Caco-2 (cell line): ENCODE data around the gene MT1HL1. TPM values are rescaled to one million over a fixed set of nuclear protein-coding genes. Genes with fewer than 3 reads are reported as not detected.

Experiments
- BruUV-seq: library from RNA; stranded (reverse); fragments of 400-500 nt; replicated peaks from 2 replicates; lab custom pipeline; 2021; lab: Mats Ljungman, UMichigan
- CTCF ChIA-PET: fragments of 300-600 bp; sonication (Branson Sonifier 250); formaldehyde crosslinking; loops from one replicate; lab custom pipeline; 2022; ENCODE audit warnings: antibody characterized with exemption; lab: Charles Lee
- POLR2A ChIA-PET: fragments of 300-600 bp; sonication (Branson Sonifier 250); formaldehyde crosslinking; loops from one replicate; lab custom pipeline; 2022; ENCODE audit warnings: antibody characterized with exemption; lab: Charles Lee
- DNase-seq, 2 experiments: peaks; one replicate each; pipeline versions ENCODE4 v3.0.0 to v3.0.0-alpha.2; 2020 to 2022
- H3K27me3 ChIP-seq: replicated peaks from 2 replicates; pipeline ENCODE4 v1.6.0; 2011; ENCODE audit warnings: low read length; ENCODE audit not compliant: control insufficient read depth, insufficient read depth
- H3K36me3 ChIP-seq: 2 replicates; pipeline ENCODE4 v1.5.1; 2011; ENCODE audit warnings: low read length; ENCODE audit not compliant: control insufficient read depth, insufficient read depth
- H3K4me1 ChIP-seq: fragments of 250-450 bp; sonication (Bioruptor Pico); 2 replicates; pipeline ENCODE4 v1.5.1; 2020; ENCODE audit warnings: mild to moderate bottlenecking
- H3K4me3 ChIP-seq: 2 replicates; pipeline ENCODE4 v1.5.1; 2011; ENCODE audit warnings: low read depth, mild to moderate bottlenecking, control low read depth, low read length
- H3K9me3 ChIP-seq: fragments of 250-450 bp; sonication (Bioruptor Pico); 2 replicates; pipeline ENCODE4 v1.5.1; 2020; ENCODE audit warnings: mild to moderate bottlenecking, moderate library complexity
- H3K27ac Mint-ChIP-seq: one replicate; pipeline ENCODE4 v1.8.0; 2022; ENCODE audit warnings: mixed read lengths; ENCODE audit not compliant: unreplicated experiment
- H3K27me3 Mint-ChIP-seq: one replicate; pipeline ENCODE4 v1.8.0; 2022; ENCODE audit warnings: mixed read lengths; ENCODE audit not compliant: insufficient read depth, unreplicated experiment
- H3K36me3 Mint-ChIP-seq: one replicate; pipeline ENCODE4 v1.8.0; 2022; ENCODE audit warnings: mild to moderate bottlenecking, mixed read lengths; ENCODE audit not compliant: insufficient read depth, unreplicated experiment
- H3K4me1 Mint-ChIP-seq: one replicate; pipeline ENCODE4 v1.8.0; 2022; ENCODE audit warnings: low read depth, mixed read lengths; ENCODE audit not compliant: unreplicated experiment
- H3K4me3 Mint-ChIP-seq: one replicate; pipeline ENCODE4 v1.8.0; 2022; ENCODE audit warnings: mild to moderate bottlenecking, moderate library complexity, mixed read lengths; ENCODE audit not compliant: unreplicated experiment
- H3K9me3 Mint-ChIP-seq: one replicate; pipeline ENCODE4 v1.8.0; 2022; ENCODE audit warnings: mixed read lengths; ENCODE audit not compliant: unreplicated experiment
- intact Hi-C: fragments of 100-400 bp; cut with micrococcal nuclease; formaldehyde crosslinking; loops from one replicate; pipeline ENCODE4 v1.10.0; 2022; ENCODE audit not compliant: unreplicated experiment
- total RNA-seq: library from RNA; stranded (reverse); gene quantifications from 2 replicates; pipeline ENCODE4 v1.2.3, GENCODE V29; 2022
- TF ChIP-seq, protein P1 (sequence below), 2 experiments: fragments of 200-600 bp in 1 of 2; IDR thresholded peaks; 1 replicate in 1 of 2; 2 replicates in 1 of 2; pipeline versions ENCODE4 v1.5.1 to v1.8.0; 2011 to 2022; ENCODE audit warnings: antibody characterized with exemption in 1 of 2, control low read depth in 1 of 2, inconsistent platforms in 1 of 2, low read depth in 1 of 2, low read length in 1 of 2, mild to moderate bottlenecking in 1 of 2, moderate library complexity in 1 of 2; ENCODE audit not compliant: insufficient read depth in 1 of 2, severe bottlenecking in 1 of 2, unreplicated experiment in 1 of 2

MT1HL1 gene
- total RNA-seq, 1 experiment from 2014 or later, result not detected

DNA sequence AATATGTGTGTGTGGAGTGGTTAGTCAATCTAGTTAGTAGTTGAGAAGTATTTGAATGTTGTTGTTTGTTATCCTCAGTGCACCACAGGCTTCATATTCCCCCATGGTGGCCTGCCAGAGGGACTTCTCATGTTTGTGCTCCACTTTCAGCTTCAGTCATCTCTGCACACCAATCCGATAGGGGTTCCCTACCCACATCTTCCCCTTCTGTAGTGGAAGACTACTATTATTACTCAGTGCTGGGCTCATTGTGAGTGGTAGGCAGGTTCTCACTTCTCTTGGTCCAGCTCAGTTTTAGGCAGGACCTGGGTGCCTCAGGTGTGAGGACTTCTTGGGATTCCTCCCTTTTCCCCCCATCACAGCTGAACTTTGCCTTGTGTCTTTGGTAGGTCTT, 14.2 kb downstream of the MT1HL1 start:
- no peak overlapping the region for H3K4me3 ChIP-seq

DNA sequence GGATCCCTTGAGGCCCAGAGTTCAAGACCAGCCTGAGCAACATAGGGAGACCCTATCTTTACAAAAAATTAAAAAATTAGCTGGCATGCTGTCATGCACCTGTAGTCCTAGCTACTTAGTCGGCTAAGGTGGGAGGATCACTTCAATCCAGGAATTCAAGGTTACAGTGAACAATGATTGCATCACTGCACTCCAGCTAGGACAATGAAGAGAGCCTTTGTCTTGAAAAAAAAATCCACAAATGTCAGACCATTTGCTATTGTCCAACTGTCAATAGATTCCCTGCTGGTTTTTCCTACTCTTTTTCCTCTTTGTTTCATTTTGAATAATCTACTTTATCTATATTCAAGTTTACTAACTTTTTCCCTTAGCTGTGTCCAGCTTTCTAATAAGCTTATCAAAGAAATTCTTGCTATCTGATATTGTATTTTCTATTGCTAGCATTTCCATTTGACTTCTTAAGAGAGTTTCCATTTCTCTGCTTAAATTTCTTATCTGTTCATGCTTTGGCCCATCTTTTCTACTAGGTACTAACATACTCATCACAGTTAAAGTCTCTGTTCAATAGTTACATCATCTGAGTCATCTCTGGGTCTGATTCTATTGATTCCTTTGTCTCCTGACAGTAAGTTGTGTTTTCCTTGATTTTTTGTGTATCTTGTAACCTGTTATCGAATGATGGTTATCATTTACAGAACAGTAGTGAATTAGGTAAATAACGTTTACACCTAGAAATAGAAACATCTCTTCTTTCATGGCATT, 14.8 kb downstream of the MT1HL1 start:
- H3K4me1 ChIP-seq, result no peaks in the 10 kb centered on the region
- DNase-seq, result no peak
- Mint-ChIP-seq H3K4me1 (no peaks in the 10 kb centered on the region), H3K4me3 (no peak overlapping the region), H3K9me3 (peaks cover 27% of the 10 kb centered on the region), H3K27ac (no peak overlapping the region), H3K36me3 (no peaks in the 10 kb centered on the region), H3K27me3 (peaks cover 12% of the 10 kb centered on the region)
- BruUV-seq, result no TSS peak
- intact Hi-C loops, result no loop called here
- H3K36me3 ChIP-seq, result no peaks in the 10 kb centered on the region
- CTCF ChIA-PET, result no interaction called here
- no peaks in the 10 kb centered on the region; the same call in 1 of the 2 replicates for H3K9me3 ChIP-seq
- POLR2A ChIA-PET, result no interaction called here
- H3K27me3 ChIP-seq, result no peaks in the 10 kb centered on the region
- no peak overlapping the region for H3K4me3 ChIP-seq
- TF ChIP-seq, protein P1, sequence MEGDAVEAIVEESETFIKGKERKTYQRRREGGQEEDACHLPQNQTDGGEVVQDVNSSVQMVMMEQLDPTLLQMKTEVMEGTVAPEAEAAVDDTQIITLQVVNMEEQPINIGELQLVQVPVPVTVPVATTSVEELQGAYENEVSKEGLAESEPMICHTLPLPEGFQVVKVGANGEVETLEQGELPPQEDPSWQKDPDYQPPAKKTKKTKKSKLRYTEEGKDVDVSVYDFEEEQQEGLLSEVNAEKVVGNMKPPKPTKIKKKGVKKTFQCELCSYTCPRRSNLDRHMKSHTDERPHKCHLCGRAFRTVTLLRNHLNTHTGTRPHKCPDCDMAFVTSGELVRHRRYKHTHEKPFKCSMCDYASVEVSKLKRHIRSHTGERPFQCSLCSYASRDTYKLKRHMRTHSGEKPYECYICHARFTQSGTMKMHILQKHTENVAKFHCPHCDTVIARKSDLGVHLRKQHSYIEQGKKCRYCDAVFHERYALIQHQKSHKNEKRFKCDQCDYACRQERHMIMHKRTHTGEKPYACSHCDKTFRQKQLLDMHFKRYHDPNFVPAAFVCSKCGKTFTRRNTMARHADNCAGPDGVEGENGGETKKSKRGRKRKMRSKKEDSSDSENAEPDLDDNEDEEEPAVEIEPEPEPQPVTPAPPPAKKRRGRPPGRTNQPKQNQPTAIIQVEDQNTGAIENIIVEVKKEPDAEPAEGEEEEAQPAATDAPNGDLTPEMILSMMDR (IDR thresholded peaks at IDR 0.05; ENCODE audit: insufficient read depth in 1 of 2, low read depth in 1 of 2, low read length in 1 of 2, severe bottlenecking in 1 of 2, unreplicated experiment in 1 of 2), result no peak

More for the DNA sequence above, 14.2 kb downstream of the MT1HL1 start:
- Mint-ChIP-seq H3K4me1 (no peaks in the 10 kb centered on the region), H3K4me3 (no peak overlapping the region), H3K27ac (no peak overlapping the region), H3K36me3 (no peaks in the 10 kb centered on the region), H3K27me3 (peaks cover 8% of the 10 kb centered on the region), H3K9me3 (peaks cover 27% of the 10 kb centered on the region)
- Histone ChIP-seq H3K27me3 (no peaks in the 10 kb centered on the region), H3K36me3 (no peaks in the 10 kb centered on the region), H3K9me3 (no peaks in the 10 kb centered on the region; the same call in 1 of the 2 replicates), H3K4me1 (no peaks in the 10 kb centered on the region)
- ChIA-PET POLR2A (no interaction called here), CTCF (no interaction called here)
- intact Hi-C loops, result no loop called here
- DNase-seq, result no peak
- no TSS peak for BruUV-seq
- TF ChIP-seq, protein P1 (IDR thresholded peaks at IDR 0.05; ENCODE audit: insufficient read depth in 1 of 2, low read depth in 1 of 2, low read length in 1 of 2, severe bottlenecking in 1 of 2, unreplicated experiment in 1 of 2), result no peak

DNA sequence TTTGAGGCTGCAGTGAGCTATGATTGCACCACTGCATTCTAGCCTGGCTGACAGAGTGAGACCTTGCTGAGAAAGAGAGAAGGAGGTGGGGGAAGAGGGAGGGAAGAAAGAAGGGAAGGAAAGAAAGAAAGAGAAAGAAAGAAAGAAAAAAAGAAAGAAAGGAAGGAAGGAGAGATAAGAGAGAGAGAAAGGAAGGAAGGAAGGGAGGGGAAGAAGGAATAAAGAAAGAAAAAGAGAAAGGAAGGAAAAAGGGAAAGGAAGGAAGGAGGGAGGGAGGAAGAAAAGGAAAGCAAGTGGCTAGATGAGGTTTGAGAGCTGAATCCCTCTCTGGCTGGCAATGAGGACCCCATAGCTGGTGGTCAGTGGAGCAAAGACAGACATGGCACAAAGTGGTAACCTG, 20.4 kb downstream of the MT1HL1 start:
- Mint-ChIP-seq H3K27me3 (peaks cover 26% of the 10 kb centered on the region), H3K27ac (no peak overlapping the region), H3K36me3 (no peaks in the 10 kb centered on the region), H3K4me3 (no peak overlapping the region), H3K4me1 (no peaks in the 10 kb centered on the region), H3K9me3 (peaks cover 3% of the 10 kb centered on the region)
- TF ChIP-seq, protein P1 (IDR thresholded peaks at IDR 0.05; ENCODE audit: insufficient read depth in 1 of 2, low read depth in 1 of 2, low read length in 1 of 2, severe bottlenecking in 1 of 2, unreplicated experiment in 1 of 2), result no peak
- Histone ChIP-seq H3K9me3 (no peaks in the 10 kb centered on the region; the same call in 1 of the 2 replicates), H3K36me3 (no peaks in the 10 kb centered on the region), H3K4me3 (no peak overlapping the region), H3K4me1 (no peaks in the 10 kb centered on the region), H3K27me3 (no peaks in the 10 kb centered on the region)
- DNase-seq, result no peak
- no TSS peak for BruUV-seq
- CTCF ChIA-PET, result no interaction called here
- intact Hi-C loops, result no loop called here
- POLR2A ChIA-PET, result no interaction called here
